Mucosa of rectum (tissue), 2 donors: ENCODE results near the gene ASNSD1.
"Not testable (repeated sequence)": the region's sequence is repeated elsewhere in the genome, so short reads cannot be mapped to it uniquely, and the experiment has no call there.

ENCODE experiments used
- H3K27ac ChIP-seq, 2 donors: one replicate each; pipeline ENCODE4 v1.7.0; 2013; ENCODE audit warnings: inconsistent platforms in 2 of 2, low read depth in 2 of 2, low read length in 2 of 2
- H3K27me3 ChIP-seq, 2 donors: one replicate each; pipeline ENCODE4 v1.7.0; 2013; ENCODE audit warnings: low read length in 2 of 2; ENCODE audit not compliant: control insufficient read depth in 2 of 2, insufficient read depth in 2 of 2
- H3K36me3 ChIP-seq, 2 donors: one replicate each; pipeline ENCODE4 v1.7.0; 2013; ENCODE audit warnings: low read length in 2 of 2; ENCODE audit not compliant: control insufficient read depth in 2 of 2, insufficient read depth in 2 of 2
- H3K4me1 ChIP-seq, 2 donors: one replicate each; pipeline ENCODE4 v1.7.0; 2013; ENCODE audit warnings: low read length in 2 of 2, mild to moderate bottlenecking in 1 of 2; ENCODE audit not compliant: control insufficient read depth in 2 of 2, insufficient read depth in 2 of 2
- H3K4me3 ChIP-seq, 2 donors: one replicate each; pipeline ENCODE4 v1.7.0; 2013; ENCODE audit warnings: low read length in 2 of 2
- H3K9ac ChIP-seq, 2 donors: one replicate each; pipeline ENCODE4 v1.7.0; 2013; ENCODE audit warnings: low read length in 2 of 2, low read depth in 1 of 2, mild to moderate bottlenecking in 1 of 2
- H3K9me3 ChIP-seq, 2 donors: one replicate each; pipeline ENCODE4 v1.7.0; 2013; ENCODE audit warnings: low read length in 2 of 2; ENCODE audit not compliant: control insufficient read depth in 2 of 2
- donor health status: healthy.
- donor health status: Normal muscosa, but diverticular disease.

ASNSD1 gene

GRCh38 chr2:189661957-189662321 lies 680 bp downstream of the ASNSD1 start:
- peak overlapping the region; percentile 80 to 89 for H3K27ac ChIP-seq
- peaks cover 9 to 10% of the 10 kb centered on the region in 2 donors for H3K4me1 ChIP-seq
- H3K27me3 ChIP-seq, result no peaks in the 10 kb centered on the region
- H3K9me3 ChIP-seq, result no peaks in the 10 kb centered on the region
- peak overlapping the region; percentile 98 to 99 for H3K4me3 ChIP-seq
- peaks cover 10 to 17% of the 10 kb centered on the region in 2 donors for H3K36me3 ChIP-seq
- H3K9ac ChIP-seq, result peak overlapping the region; percentile 98 to 100

GRCh38 chr2:189662669-189663226 lies 1.5 kb downstream of the ASNSD1 start:
- Histone ChIP-seq H3K4me1 (peaks cover 9 to 10% of the 10 kb centered on the region in 2 donors), H3K4me3 (peak overlapping the region in 1 of 2 donors; percentile 98), H3K27ac (no peak overlapping the region), H3K9ac (peak overlapping the region; percentile 98 to 100), H3K36me3 (peaks cover 18 to 25% of the 10 kb centered on the region in 2 donors), H3K9me3 (no peaks in the 10 kb centered on the region), H3K27me3 (no peaks in the 10 kb centered on the region)

- H3K9me3 ChIP-seq, H3K4me3 ChIP-seq, H3K27ac ChIP-seq, H3K9ac ChIP-seq, H3K27me3 ChIP-seq: not testable (repeated sequence)
- H3K36me3 ChIP-seq, result peaks cover 23 to 30% of the 10 kb centered on the region in 2 donors
- H3K4me1 ChIP-seq, result peaks cover 9 to 10% of the 10 kb centered on the region in 2 donors
Observed at GRCh38 chr2:189663319-189663718, 2.1 kb downstream of the ASNSD1 start.

DNA sequence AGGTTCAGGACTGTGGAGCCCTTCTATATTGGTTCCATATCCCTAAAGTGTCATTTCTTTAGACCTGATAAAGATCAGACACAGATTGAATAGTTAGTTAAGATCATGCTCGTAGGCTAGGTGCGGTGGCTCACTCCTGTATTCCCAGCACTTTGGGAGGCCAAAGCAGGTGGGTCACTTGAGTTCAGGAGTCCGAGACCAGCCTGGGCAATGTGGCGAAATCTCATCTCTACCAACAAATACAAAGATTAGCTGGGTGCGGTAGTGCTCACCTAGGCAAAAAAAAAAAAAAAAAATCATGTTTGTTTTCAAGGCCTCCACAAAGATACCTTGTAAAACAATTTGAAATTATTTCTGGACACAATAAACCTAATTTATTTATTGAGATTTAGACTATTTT lies 8.7 kb downstream of the ASNSD1 start:
- H3K27ac ChIP-seq, result no peak overlapping the region
- no peak overlapping the region for H3K4me3 ChIP-seq
- H3K27me3 ChIP-seq, result no peaks in the 10 kb centered on the region
- no peak overlapping the region for H3K9ac ChIP-seq
- H3K9me3 ChIP-seq, result no peaks in the 10 kb centered on the region
- H3K36me3 ChIP-seq, result peaks cover 32 to 57% of the 10 kb centered on the region in 2 donors
- peaks cover 0 to 6% of the 10 kb centered on the region in 2 donors for H3K4me1 ChIP-seq

DNA sequence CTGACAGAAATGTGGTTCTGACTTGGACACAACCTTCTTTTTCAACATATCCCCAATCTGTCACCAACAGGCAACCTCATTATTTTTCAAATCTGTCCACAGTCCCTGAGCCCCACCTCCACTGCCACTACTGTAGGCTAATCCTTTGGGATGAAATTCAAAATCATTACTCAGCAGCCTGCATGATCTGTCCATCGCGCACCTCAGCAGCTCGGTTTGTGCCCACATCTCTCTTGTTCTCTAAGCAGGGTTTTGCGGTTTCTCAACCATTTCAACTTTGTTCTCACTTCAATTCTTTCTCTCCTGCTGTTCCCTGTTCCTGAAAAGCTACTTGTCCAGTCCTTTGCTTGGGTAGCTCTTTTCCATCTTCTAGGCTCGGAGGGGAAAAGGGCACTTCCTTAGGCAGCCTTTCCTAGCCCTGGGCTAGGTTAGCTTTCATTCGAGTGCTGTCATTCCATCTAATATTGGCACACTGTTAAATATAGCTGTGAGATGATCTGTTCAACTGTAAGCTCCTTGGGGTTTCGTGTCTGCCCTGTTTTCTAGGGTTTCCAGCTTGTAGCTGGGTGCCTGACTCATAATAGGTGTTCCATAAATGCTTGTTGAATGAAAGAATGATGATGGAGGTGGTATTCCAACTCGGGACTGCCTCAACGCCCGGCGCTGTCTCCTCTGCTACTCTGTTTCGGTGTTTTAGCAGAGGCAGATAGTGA lies 12.6 kb downstream of the ASNSD1 start:
- H3K9ac ChIP-seq, result peak overlapping the region; percentile 95 to 100
- H3K4me1 ChIP-seq, result peaks cover 0 to 6% of the 10 kb centered on the region in 2 donors
- H3K9me3 ChIP-seq, result no peaks in the 10 kb centered on the region
- H3K36me3 ChIP-seq, result peaks cover 5 to 27% of the 10 kb centered on the region in 2 donors
- peak overlapping the region; percentile 92 for H3K4me3 ChIP-seq
- peak overlapping the region; percentile 90 to 95 for H3K27ac ChIP-seq
- H3K27me3 ChIP-seq, result no peaks in the 10 kb centered on the region

- H3K9ac ChIP-seq, result peak within 1 kb of the TSS; percentile 95 to 100
- H3K9me3 ChIP-seq, result no peaks in the 10 kb centered on the region
- H3K36me3 ChIP-seq, result peaks cover 2 to 20% of the 10 kb centered on the region in 2 donors
- peak within 1 kb of the TSS; percentile 90 to 95 for H3K27ac ChIP-seq
- peaks cover 0 to 6% of the 10 kb centered on the region in 2 donors for H3K4me1 ChIP-seq
- no peaks in the 10 kb centered on the region for H3K27me3 ChIP-seq
- peak within 1 kb of the TSS; percentile 92 for H3K4me3 ChIP-seq
Observed at GRCh38 chr2:189674374-189675112, 13.3 kb downstream of the ASNSD1 start, which contains the start of gene ANKAR. Gene ANKAR (plus strand): TSS chr2:189674670. CDS start chr2:189676491, 1,821 bp downstream.

DNA sequence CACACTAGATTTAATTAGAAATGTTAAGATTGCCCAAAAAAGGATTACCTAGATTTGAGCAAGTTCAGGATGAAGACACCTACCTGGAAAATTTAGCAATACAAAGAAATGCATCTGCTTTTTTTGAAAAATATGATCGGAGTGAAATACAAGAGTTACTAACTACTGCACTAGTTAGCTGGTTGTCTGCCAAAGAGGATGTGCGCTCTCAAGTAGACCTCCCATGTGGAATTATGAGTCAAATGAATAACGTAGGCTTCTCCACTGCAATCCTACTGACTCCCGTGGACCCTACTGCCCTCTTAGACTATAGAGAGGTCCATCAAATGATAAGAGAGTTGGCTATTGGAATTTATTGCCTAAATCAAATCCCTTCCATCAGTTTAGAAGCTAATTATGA lies 15.2 kb downstream of the ASNSD1 start:
- peaks cover 0 to 6% of the 10 kb centered on the region in 2 donors for H3K4me1 ChIP-seq
- no peaks in the 10 kb centered on the region for H3K9me3 ChIP-seq
- no peak overlapping the region for H3K4me3 ChIP-seq
- H3K27ac ChIP-seq, result no peak overlapping the region
- H3K36me3 ChIP-seq, result peaks cover 0 to 7% of the 10 kb centered on the region in 2 donors
- H3K9ac ChIP-seq, result no peak overlapping the region
- no peaks in the 10 kb centered on the region for H3K27me3 ChIP-seq

DNA sequence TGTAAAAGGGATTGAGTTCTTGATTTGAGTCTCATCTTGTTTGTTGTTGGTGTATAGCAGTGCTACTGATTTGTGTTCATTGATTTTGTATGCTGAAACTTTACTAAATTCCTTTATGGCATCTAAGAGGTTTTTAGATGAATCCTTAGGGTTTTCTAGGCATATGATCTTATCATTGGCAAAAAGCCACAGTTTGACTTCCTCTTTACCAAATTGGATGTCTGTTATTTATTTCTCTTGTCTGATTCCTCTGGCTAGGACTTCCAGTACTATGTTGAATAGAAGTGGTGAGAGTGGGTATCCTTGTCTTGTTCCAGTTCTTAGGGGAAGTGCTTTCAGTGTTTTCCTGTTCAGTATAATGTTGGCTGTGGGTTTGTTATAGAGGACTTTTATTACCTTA lies 18.0 kb downstream of the ASNSD1 start:
- no peak overlapping the region for H3K4me3 ChIP-seq

GRCh38 chr2:189681203-189681602 lies 19.9 kb downstream of the ASNSD1 start:
- Histone ChIP-seq H3K4me1 (peaks cover 0 to 4% of the 10 kb centered on the region in 2 donors), H3K27ac (no peak overlapping the region), H3K4me3 (no peak overlapping the region), H3K36me3 (no peaks in the 10 kb centered on the region), H3K9ac (no peak overlapping the region), H3K9me3 (no peaks in the 10 kb centered on the region), H3K27me3 (no peaks in the 10 kb centered on the region)

More for the DNA sequence above, 18.0 kb downstream of the ASNSD1 start:
- Histone ChIP-seq H3K4me1 (no peaks in the 10 kb centered on the region), H3K9me3 (no peaks in the 10 kb centered on the region), H3K9ac (no peak overlapping the region), H3K36me3 (no peaks in the 10 kb centered on the region), H3K27me3 (no peaks in the 10 kb centered on the region), H3K27ac (no peak overlapping the region)

- H3K27me3 ChIP-seq, result no peaks in the 10 kb centered on the region
- H3K4me1 ChIP-seq, result peaks cover 0 to 4% of the 10 kb centered on the region in 2 donors
- H3K36me3 ChIP-seq, result no peaks in the 10 kb centered on the region
- H3K4me3 ChIP-seq, result no peak overlapping the region
- H3K9me3 ChIP-seq, result no peaks in the 10 kb centered on the region
- H3K27ac ChIP-seq, result no peak overlapping the region
- no peak overlapping the region for H3K9ac ChIP-seq
Observed at GRCh38 chr2:189681903-189682302, 20.6 kb downstream of the ASNSD1 start.
